Esophagus muscularis mucosa (tissue), 4 donors: ENCODE results near the gene B3GALT2.

Source experiments
- CTCF ChIP-seq, 3 experiments: fragments of 200-600 bp in 2 of 3; fragments of 450-650 bp in 1 of 3; sonication (generic) in 2 of 3; IDR thresholded peaks; one replicate each; pipeline ENCODE4 v1.5.1; 2017 to 2019; ENCODE audit warnings: antibody characterized with exemption in 3 of 3, mild to moderate bottlenecking in 2 of 3, moderate library complexity in 1 of 3
- EP300 ChIP-seq: sonication (generic); formaldehyde crosslinking; IDR thresholded peaks from one replicate; pipeline ENCODE4 v1.6.1; 2017; ENCODE audit warnings: antibody characterized with exemption
- POLR2AphosphoS5 ChIP-seq, 2 donors: sonication (generic); formaldehyde crosslinking; IDR thresholded peaks; one replicate each; pipeline ENCODE4 v1.6.1; 2017; ENCODE audit warnings: antibody characterized with exemption in 2 of 2

GRCh38 chr1:193187114-193187513 is 701 bp upstream of the B3GALT2 start:
- TF ChIP-seq POLR2AphosphoS5 (IDR thresholded peaks at IDR 0.05) = no peak
- TF ChIP-seq EP300 = no peak
- TF ChIP-seq CTCF (IDR thresholded peaks at IDR 0.05) = no peak
